T-cell (primary cell): ENCODE measurements around the gene EFCAB6. TPM values are rescaled to one million over a fixed set of nuclear protein-coding genes. Genes with fewer than 3 reads are reported as not detected.

Experiments used
- ATAC-seq, 4 experiments: fragments of 200-7000 bp in 3 of 4; fragments of 150-1000 bp in 1 of 4; cut with Tn5 transposase; replicated peaks in 1 of 4; 1 replicate in 3 of 4; 2 replicates in 1 of 4; pipeline ENCODE4 v1.10.0; 2021; ENCODE audit warnings: moderate library complexity in 3 of 4, mild to moderate bottlenecking in 2 of 4, moderate number of reproducible peaks in 1 of 4
- CTCF ChIA-PET, 2 donors: fragments of 300-600 bp; sonication (Branson Sonifier 250); formaldehyde crosslinking; loops; one replicate each; lab custom pipeline; 2022; ENCODE audit warnings: antibody characterized with exemption in 2 of 2; lab: Charles Lee
- POLR2A ChIA-PET, 2 donors: fragments of 300-600 bp; sonication (Branson Sonifier 250); formaldehyde crosslinking; loops; one replicate each; lab custom pipeline; 2022; ENCODE audit warnings: antibody characterized with exemption in 2 of 2; lab: Charles Lee
- DNase-seq, 35 experiments: peaks; one replicate each; pipeline versions ENCODE4 v3.0.0 to v3.0.0-alpha.2; 2013 to 2023
- H3K27ac ChIP-seq: one replicate; pipeline ENCODE4 v1.5.1; 2013; ENCODE audit warnings: low read length
- H3K27me3 ChIP-seq, 2 experiments: replicated peaks in 1 of 2; 1 replicate in 1 of 2; 2 replicates in 1 of 2; pipeline versions ENCODE4 v1.6.1 to v1.7.0; 2013; ENCODE audit warnings: low read length in 1 of 2, mixed read lengths in 1 of 2; ENCODE audit not compliant: control insufficient read depth in 2 of 2, insufficient read depth in 2 of 2; ENCODE audit errors: extremely low read depth in 1 of 2
- H3K36me3 ChIP-seq, 2 donors: 1 replicate in 1 of 2; 2 replicates in 1 of 2; pipeline versions ENCODE4 v1.6.1 to v1.7.0; 2013; ENCODE audit warnings: low read length in 1 of 2; ENCODE audit not compliant: control insufficient read depth in 2 of 2, insufficient read depth in 1 of 2; ENCODE audit errors: extremely low read depth in 1 of 2
- H3K4me1 ChIP-seq, 2 experiments: 1 replicate in 1 of 2; 2 replicates in 1 of 2; pipeline versions ENCODE4 v1.6.1 to v1.7.0; 2013; ENCODE audit warnings: low read length in 2 of 2, mixed read lengths in 1 of 2; ENCODE audit not compliant: insufficient read depth in 2 of 2, control insufficient read depth in 1 of 2; ENCODE audit errors: extremely low read depth in 1 of 2
- H3K4me3 ChIP-seq, 2 donors: 1 replicate in 1 of 2; 2 replicates in 1 of 2; pipeline versions ENCODE4 v1.5.1 to v1.7.0; 2013; ENCODE audit warnings: mild to moderate bottlenecking in 2 of 2, low read length in 1 of 2, moderate library complexity in 1 of 2; ENCODE audit not compliant: control insufficient read depth in 1 of 2; ENCODE audit errors: extremely low read depth in 1 of 2
- H3K9me3 ChIP-seq: 2 replicates; pipeline ENCODE4 v1.7.0; 2013
- H3K27ac Mint-ChIP-seq, 2 donors: one replicate each; pipeline ENCODE4 v1.8.0; 2020 to 2021; ENCODE audit warnings: mild to moderate bottlenecking in 2 of 2, mixed read lengths in 2 of 2
- H3K27me3 Mint-ChIP-seq, 2 donors: one replicate each; pipeline ENCODE4 v1.8.0; 2021 to 2022; ENCODE audit warnings: mixed read lengths in 2 of 2
- H3K36me3 Mint-ChIP-seq: one replicate; pipeline ENCODE4 v1.8.0; 2021; ENCODE audit warnings: mixed read lengths
- H3K4me1 Mint-ChIP-seq, 3 donors: one replicate each; pipeline ENCODE4 v1.8.0; 2020 to 2022; ENCODE audit warnings: mixed read lengths in 3 of 3, mild to moderate bottlenecking in 1 of 3
- H3K4me3 Mint-ChIP-seq, 3 donors: one replicate each; pipeline ENCODE4 v1.8.0; 2020 to 2022; ENCODE audit warnings: mild to moderate bottlenecking in 3 of 3, mixed read lengths in 3 of 3, moderate library complexity in 3 of 3
- H3K9me3 Mint-ChIP-seq, 3 donors: one replicate each; pipeline ENCODE4 v1.8.0; 2020 to 2022; ENCODE audit warnings: mixed read lengths in 3 of 3
- WGBS: methylation state at CpG from one replicate; pipeline ENCODE4 v1.1.5; 2013; ENCODE audit warnings: missing lambda C conversion rate; ENCODE audit not compliant: insufficient coverage; 5-methylcytosine and 5-hydroxymethylcytosine counted together
- total RNA-seq, 35 experiments: library from RNA in 6 of 35; stranded (reverse) in 6 of 35; fragments of 120-200 nt in 1 of 35; gene quantifications; one replicate each; pipeline versions ENCODE4 v1.2.1 to v1.2.4 and lab custom pipeline; 2013 to 2026

Gene EFCAB6
- total RNA-seq, 5 donors from 2014 or later (not counting 1 experiment from before 2014, with no cell fraction given), result 0.26 to 0.89 (median 0.53) TPM

GRCh38 chr22:43488937-43489336 is 323.2 kb downstream of the EFCAB6 start:
- Histone ChIP-seq H3K4me3 (no peak overlapping the region), H3K4me1 (no peaks in the 10 kb centered on the region), H3K27ac (no peak overlapping the region), H3K36me3 (no peaks in the 10 kb centered on the region), H3K9me3 (no peaks in the 10 kb centered on the region), H3K27me3 (peaks cover 0 to 37% of the 10 kb centered on the region in 2 experiments)
- no peaks in the 10 kb centered on the region for H3K4me1 Mint-ChIP-seq
- no peaks in the 10 kb centered on the region for H3K36me3 Mint-ChIP-seq
- WGBS, result no CpG with 5 or more reads among the region's 10 CpGs
- no peak for ATAC-seq
- H3K27me3 Mint-ChIP-seq, result peaks cover 6 to 13% of the 10 kb centered on the region in 2 donors
- no peak overlapping the region for H3K27ac Mint-ChIP-seq
- no peak overlapping the region for H3K4me3 Mint-ChIP-seq
- CTCF ChIA-PET, result no interaction called here
- DNase-seq, result no peak
- POLR2A ChIA-PET, result no interaction called here
- H3K9me3 Mint-ChIP-seq, result peaks cover 0 to 10% (median 2%) of the 10 kb centered on the region in 3 donors

GRCh38 chr22:43488031-43488866 is 323.9 kb downstream of the EFCAB6 start:
- H3K27ac Mint-ChIP-seq, result no peak overlapping the region
- no peak overlapping the region for H3K4me3 ChIP-seq
- no peaks in the 10 kb centered on the region for H3K36me3 Mint-ChIP-seq
- ATAC-seq (no peak), DNase-seq (no peak)
- ChIA-PET POLR2A (no interaction called here), CTCF (no interaction called here)
- no peaks in the 10 kb centered on the region for H3K9me3 ChIP-seq
- peaks cover 6 to 12% of the 10 kb centered on the region in 2 donors for H3K27me3 Mint-ChIP-seq
- no peaks in the 10 kb centered on the region for H3K36me3 ChIP-seq
- no peak overlapping the region for H3K27ac ChIP-seq
- 79% methylated on average over 22 of the region's 26 CpGs for WGBS
- H3K27me3 ChIP-seq, result peaks cover 0 to 36% of the 10 kb centered on the region in 2 experiments
- H3K4me3 Mint-ChIP-seq, result no peak overlapping the region
- H3K4me1 Mint-ChIP-seq, result no peaks in the 10 kb centered on the region
- no peaks in the 10 kb centered on the region for H3K4me1 ChIP-seq
- peaks cover 0 to 10% (median 2%) of the 10 kb centered on the region in 3 donors for H3K9me3 Mint-ChIP-seq

- Histone ChIP-seq H3K9me3 (no peaks in the 10 kb centered on the region), H3K27ac (no peak overlapping the region), H3K4me3 (no peak overlapping the region), H3K36me3 (no peaks in the 10 kb centered on the region), H3K4me1 (no peaks in the 10 kb centered on the region), H3K27me3 (peaks cover 0 to 30% of the 10 kb centered on the region in 2 experiments)
- H3K4me3 Mint-ChIP-seq, result no peak overlapping the region
- ChIA-PET CTCF (no interaction called here), POLR2A (no interaction called here)
- no peaks in the 10 kb centered on the region for H3K36me3 Mint-ChIP-seq
- DNase-seq (no peak), ATAC-seq (no peak)
- 77% methylated on average over 18 of the region's 19 CpGs for WGBS
- peaks cover 6 to 9% of the 10 kb centered on the region in 2 donors for H3K27me3 Mint-ChIP-seq
- H3K4me1 Mint-ChIP-seq, result no peaks in the 10 kb centered on the region
- H3K27ac Mint-ChIP-seq, result no peak overlapping the region
- peaks cover 0 to 10% (median 2%) of the 10 kb centered on the region in 3 donors for H3K9me3 Mint-ChIP-seq
These were observed 324.6 kb downstream of the EFCAB6 start for GRCh38 chr22:43487311-43488030.

DNA sequence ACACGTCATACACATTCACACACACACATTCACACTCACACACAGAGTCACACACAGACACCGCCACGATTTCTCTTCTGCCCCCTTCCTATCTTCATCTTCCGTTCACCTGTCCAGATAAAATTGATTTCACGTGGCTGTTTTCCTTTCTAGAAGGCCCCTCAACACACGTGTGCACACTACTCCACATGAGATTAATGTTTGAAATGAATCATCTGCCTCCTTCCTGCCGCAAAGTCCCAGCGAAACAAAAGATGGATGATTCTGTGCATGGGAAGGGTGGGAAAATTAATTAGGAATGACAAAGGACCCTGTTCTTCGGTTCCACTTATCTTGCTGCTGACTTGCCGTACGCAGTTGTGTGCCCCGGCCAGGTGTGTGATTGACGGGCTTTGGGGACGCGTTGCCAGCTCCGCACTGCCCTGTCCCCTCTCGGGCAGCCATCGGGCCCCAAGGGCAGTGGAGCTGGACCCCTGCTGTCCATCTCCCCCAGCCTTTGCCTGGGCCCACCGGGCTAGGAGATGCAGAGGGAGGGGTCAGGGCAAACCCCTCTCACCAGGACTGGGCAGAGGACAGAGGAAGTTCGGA is 326.5 kb downstream of the EFCAB6 start:
- Histone ChIP-seq H3K9me3 (no peaks in the 10 kb centered on the region), H3K4me3 (no peak overlapping the region), H3K4me1 (peaks cover 0 to 10% of the 10 kb centered on the region in 2 experiments), H3K27ac (no peak overlapping the region), H3K27me3 (peaks cover 0 to 31% of the 10 kb centered on the region in 2 experiments), H3K36me3 (no peaks in the 10 kb centered on the region)
- DNase-seq (no peak), ATAC-seq (no peak)
- 88% methylated on average over 12 of the region's 20 CpGs for WGBS
- Mint-ChIP-seq H3K36me3 (no peaks in the 10 kb centered on the region), H3K4me3 (no peak overlapping the region), H3K27ac (no peak overlapping the region), H3K9me3 (no peaks in the 10 kb centered on the region), H3K4me1 (peaks cover 11 to 14% (median 12%) of the 10 kb centered on the region in 3 donors), H3K27me3 (peaks cover 6 to 7% of the 10 kb centered on the region in 2 donors)
- CTCF ChIA-PET, result no interaction called here
- POLR2A ChIA-PET, result no interaction called here

DNA sequence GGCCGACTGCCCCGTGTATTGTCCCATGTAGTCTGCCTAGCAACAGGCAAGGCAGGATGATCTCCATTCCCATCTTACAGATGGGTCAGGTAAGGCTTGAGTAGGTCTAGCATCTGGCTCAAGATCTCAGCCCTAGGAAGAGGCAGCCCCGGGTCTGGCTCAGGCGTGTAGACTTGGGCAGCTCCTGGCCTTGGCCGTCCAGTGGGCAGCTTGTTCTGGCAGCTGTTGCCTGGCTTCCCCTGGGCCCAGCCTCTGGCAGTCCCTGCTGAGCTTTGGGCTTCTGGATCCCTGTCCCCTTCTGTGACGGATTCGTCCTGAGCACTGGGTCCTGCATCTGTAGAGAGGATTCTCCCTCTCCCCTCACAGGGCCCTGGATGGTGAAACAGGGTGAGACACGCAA is 327.9 kb downstream of the EFCAB6 start:
- DNase-seq, result no peak
- peaks cover 0 to 24% of the 10 kb centered on the region in 2 experiments for H3K27me3 ChIP-seq
- ATAC-seq, result no peak
- no peak overlapping the region for H3K4me3 ChIP-seq
- peaks cover 14 to 16% (median 15%) of the 10 kb centered on the region in 3 donors for H3K4me1 Mint-ChIP-seq
- CTCF ChIA-PET, result no interaction called here
- WGBS, result 91% methylated on average over 3 of the region's 8 CpGs
- H3K27ac ChIP-seq, result no peak overlapping the region
- H3K9me3 ChIP-seq, result no peaks in the 10 kb centered on the region
- peaks cover 6 to 7% of the 10 kb centered on the region in 2 donors for H3K27me3 Mint-ChIP-seq
- H3K4me1 ChIP-seq, result peaks cover 0 to 13% of the 10 kb centered on the region in 2 experiments
- no peak overlapping the region for H3K27ac Mint-ChIP-seq
- POLR2A ChIA-PET, result no interaction called here
- H3K4me3 Mint-ChIP-seq, result no peak overlapping the region
- H3K36me3 ChIP-seq, result no peaks in the 10 kb centered on the region
- no peaks in the 10 kb centered on the region for H3K36me3 Mint-ChIP-seq
- H3K9me3 Mint-ChIP-seq, result no peaks in the 10 kb centered on the region

DNA sequence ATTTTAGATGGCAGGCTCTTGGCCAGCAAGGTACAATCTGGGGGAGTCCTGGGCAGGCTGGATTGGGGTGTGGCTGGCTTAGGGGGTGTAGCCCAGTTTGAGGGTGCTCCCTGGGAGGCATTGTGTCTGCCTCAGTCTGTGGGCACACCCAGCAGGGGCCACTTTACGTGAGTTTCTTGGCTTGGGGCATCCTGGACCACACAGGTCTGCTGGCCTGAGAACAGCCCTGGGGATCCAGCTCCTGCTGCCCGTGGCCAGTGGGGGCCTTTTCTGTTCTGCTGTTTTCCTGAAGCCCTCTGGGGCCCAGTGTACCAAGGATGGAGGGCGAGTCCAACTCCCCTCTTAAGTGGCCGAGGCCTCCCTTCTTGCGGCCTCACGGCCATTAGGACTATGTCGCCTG is 328.4 kb downstream of the EFCAB6 start:
- 83% methylated on average over 6 of the region's 7 CpGs for WGBS
- POLR2A ChIA-PET, result no interaction called here
- peaks cover 0 to 13% of the 10 kb centered on the region in 2 experiments for H3K4me1 ChIP-seq
- no peak overlapping the region for H3K4me3 Mint-ChIP-seq
- H3K9me3 ChIP-seq, result no peaks in the 10 kb centered on the region
- DNase-seq, result no peak
- H3K9me3 Mint-ChIP-seq, result no peaks in the 10 kb centered on the region
- no peak overlapping the region for H3K27ac Mint-ChIP-seq
- peaks cover 6 to 7% of the 10 kb centered on the region in 2 donors for H3K27me3 Mint-ChIP-seq
- CTCF ChIA-PET, result no interaction called here
- H3K27ac ChIP-seq, result no peak overlapping the region
- H3K27me3 ChIP-seq, result peaks cover 0 to 20% of the 10 kb centered on the region in 2 experiments
- no peaks in the 10 kb centered on the region for H3K36me3 ChIP-seq
- H3K36me3 Mint-ChIP-seq, result no peaks in the 10 kb centered on the region
- ATAC-seq, result no peak
- peaks cover 14 to 16% (median 15%) of the 10 kb centered on the region in 3 donors for H3K4me1 Mint-ChIP-seq
- no peak overlapping the region for H3K4me3 ChIP-seq
